ENCODE data around the gene TBC1D8.
"Not testable (repeated sequence)": the region's sequence is repeated elsewhere in the genome, so short reads cannot be mapped to it uniquely, and the experiment has no call there.

The TBC1D8 gene

GRCh38 chr2:101087638-101088037 is 63.5 kb downstream of the TBC1D8 start:
- H3K4me3 ChIP-seq (ENCODE audit: low read length), result no peak overlapping the region
- no peak for DNase-seq (ENCODE audit: low read depth, low spot score)

DNA sequence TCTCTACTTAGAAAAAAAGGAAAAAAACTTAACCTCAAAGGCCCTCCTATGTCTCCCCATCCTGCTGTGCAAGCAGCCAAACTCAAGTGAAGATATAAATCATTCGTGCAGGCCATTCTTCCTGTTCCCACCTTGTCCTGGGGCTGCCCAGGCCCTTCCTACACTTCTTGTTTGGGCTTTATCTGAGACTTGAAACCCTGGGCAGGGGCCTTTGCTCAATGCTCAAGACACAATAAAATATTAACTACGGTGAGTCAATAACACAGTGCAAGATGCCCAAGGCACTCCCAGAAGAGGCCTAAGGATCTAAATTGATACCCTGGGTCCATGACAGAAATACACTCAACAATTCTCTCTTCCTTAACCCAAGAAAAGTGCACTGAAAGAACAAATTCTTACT is 67.6 kb downstream of the TBC1D8 start:
- no peak overlapping the region for H3K4me3 ChIP-seq (ENCODE audit: low read length)
- DNase-seq (ENCODE audit: low read depth, low spot score), result no peak

DNA sequence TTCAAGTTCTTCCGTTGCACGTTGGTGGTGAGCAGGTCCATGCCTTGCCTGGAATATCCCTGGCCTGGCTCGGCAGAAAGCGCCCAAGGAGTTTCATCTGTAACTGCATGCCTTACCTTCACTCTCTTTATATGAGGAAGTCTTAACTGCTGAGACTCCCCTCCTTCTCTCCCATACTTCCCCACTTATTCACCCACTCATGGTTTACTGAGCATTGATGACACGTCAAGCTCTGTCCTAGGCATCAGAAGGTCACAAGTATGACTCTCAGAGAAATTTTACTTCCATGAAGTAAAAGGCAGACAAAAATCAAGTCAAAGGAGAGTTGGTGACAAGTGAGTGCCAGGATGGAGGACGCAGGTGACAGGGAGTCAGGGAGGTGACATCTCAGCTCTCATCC is 68.2 kb downstream of the TBC1D8 start:
- H3K4me3 ChIP-seq (ENCODE audit: low read length), result no peak overlapping the region
- DNase-seq (ENCODE audit: low read depth, low spot score), result no peak

DNA sequence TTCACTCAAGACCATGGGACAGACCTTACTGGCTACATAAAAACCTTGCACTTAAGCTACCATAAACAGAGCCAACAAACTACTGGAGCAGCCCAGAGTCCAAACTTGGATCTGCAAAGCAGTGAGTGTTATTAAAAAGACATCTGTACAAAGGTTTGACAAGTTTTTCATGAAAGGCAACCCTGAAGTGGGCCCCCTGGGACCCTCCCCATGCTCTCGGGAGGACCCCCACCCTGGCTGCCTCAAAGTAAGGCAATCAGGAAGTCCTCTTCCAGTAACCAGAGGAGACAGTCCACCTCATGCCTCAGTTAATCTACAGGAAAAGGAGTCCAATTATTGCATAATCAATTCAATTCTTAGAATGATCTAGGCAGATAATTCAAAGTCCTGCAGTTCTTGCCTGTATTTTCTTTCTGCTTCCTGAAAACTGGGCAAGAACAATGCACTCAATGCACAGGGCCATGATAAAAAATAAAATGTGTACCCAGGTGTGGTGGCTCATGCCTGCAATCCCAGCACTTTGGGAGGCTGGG is 69.7 kb downstream of the TBC1D8 start:
- DNase-seq (ENCODE audit: low read depth, low spot score), result no peak
- no peak overlapping the region for H3K4me3 ChIP-seq (ENCODE audit: low read length)

- DNase-seq (ENCODE audit: low read depth, low spot score), result no peak
- no peak overlapping the region for H3K4me3 ChIP-seq (ENCODE audit: low read length)
These were observed 70.7 kb downstream of the TBC1D8 start for GRCh38 chr2:101080211-101081068.

- no peak overlapping the region for H3K4me3 ChIP-seq (ENCODE audit: low read length)
- DNase-seq (ENCODE audit: low read depth, low spot score), result no peak
These were observed 74.6 kb downstream of the TBC1D8 start for GRCh38 chr2:101076581-101076980.

DNA sequence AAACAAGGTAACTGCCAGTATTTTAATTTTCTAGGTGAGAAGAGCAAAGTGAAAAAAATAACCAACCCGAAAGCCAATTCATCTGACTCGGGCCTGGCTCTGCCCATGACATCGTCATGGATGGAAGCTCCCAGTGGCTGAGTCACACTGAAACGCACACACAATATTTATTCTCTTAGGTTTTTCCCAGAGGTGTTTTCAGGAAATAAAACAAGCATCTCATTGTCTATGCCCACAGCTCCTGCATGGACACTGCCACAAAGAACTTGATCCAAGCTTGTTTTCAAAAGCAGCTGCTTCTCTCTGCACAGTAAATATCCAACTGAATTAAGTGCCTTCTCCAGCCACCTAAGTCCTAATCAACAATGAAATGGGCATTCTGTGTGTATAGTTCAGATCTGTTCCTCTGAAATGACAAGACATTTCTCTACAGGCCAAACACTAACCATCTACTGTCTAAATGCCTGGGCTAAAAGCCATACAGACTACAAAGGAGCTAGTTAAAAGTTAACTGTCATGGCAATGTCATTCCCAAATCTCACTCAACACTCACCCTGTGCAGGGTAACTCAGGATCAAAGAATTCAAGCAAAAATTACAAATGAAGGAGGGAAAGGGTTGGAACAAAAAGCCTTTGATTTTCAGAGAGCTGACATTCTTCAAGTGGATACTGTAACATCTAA is 86.2 kb downstream of the TBC1D8 start:
- no peak overlapping the region for H3K4me3 ChIP-seq (ENCODE audit: low read length)

DNA sequence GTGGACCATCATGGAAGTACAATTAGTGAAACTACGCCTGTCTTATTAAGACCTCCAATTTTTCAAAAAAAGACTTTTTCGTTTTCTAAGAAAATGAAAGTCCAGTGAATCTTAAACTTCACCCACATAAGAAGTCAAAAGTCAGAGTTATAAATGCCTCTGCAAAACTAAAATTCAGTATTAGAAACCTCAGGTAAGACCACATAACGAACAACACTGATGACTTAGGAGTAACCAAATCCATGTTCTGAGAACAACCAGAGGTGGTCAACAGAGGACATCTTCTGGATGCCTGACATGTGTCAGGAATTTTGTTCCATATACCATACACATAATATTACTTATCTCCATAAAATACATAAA is 86.7 kb downstream of the TBC1D8 start:
- no peak overlapping the region for H3K4me3 ChIP-seq (ENCODE audit: low read length)

More for the DNA sequence above, 86.2 kb downstream of the TBC1D8 start:
- DNase-seq (ENCODE audit: low read depth, low spot score), result no peak

DNA sequence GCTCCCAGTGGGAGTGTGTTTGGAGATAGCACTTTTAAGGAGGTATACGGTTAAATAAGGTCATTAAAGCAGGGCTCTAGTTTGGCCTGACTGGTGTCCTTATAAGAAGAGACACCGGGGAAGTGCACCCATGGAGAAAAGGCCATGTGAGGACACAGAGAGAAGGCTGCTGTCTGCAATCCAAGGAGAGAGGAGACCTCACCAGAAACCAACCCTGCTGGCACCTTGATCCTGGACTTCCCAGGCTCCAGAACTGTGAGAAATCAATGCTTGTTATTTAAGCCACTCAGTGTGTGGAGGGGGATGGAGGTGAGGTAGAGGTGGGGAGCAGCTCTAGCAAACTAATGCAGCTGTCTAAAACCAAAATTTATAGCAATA is 87.1 kb downstream of the TBC1D8 start:
- H3K4me3 ChIP-seq (ENCODE audit: low read length), result no peak overlapping the region
- DNase-seq (ENCODE audit: low read depth, low spot score), result no peak

More for the DNA sequence above, 86.7 kb downstream of the TBC1D8 start:
- no peak for DNase-seq (ENCODE audit: low read depth, low spot score)

- H3K4me3 ChIP-seq (ENCODE audit: low read length), result no peak overlapping the region
- no peak for DNase-seq (ENCODE audit: low read depth, low spot score)
These were observed 87.6 kb downstream of the TBC1D8 start for GRCh38 chr2:101063352-101064124.

- H3K4me3 ChIP-seq (ENCODE audit: low read length), result no peak overlapping the region
- DNase-seq (ENCODE audit: low read depth, low spot score), result no peak
These were observed 92.8 kb downstream of the TBC1D8 start for GRCh38 chr2:101058386-101058785.

- no peak for DNase-seq (ENCODE audit: low read depth, low spot score)
- no peak overlapping the region for H3K4me3 ChIP-seq (ENCODE audit: low read length)
These were observed 93.9 kb downstream of the TBC1D8 start for GRCh38 chr2:101057051-101057933.

GRCh38 chr2:101053117-101053516 is 98.1 kb downstream of the TBC1D8 start:
- DNase-seq (ENCODE audit: low read depth, low spot score), result no peak
- no peak overlapping the region for H3K4me3 ChIP-seq (ENCODE audit: low read length)

- no peak for DNase-seq (ENCODE audit: low read depth, low spot score)
- H3K4me3 ChIP-seq (ENCODE audit: low read length), result no peak overlapping the region
These were observed 99.0 kb downstream of the TBC1D8 start for GRCh38 chr2:101052147-101052546.

- H3K4me3 ChIP-seq (ENCODE audit: low read length); DNase-seq (ENCODE audit: low read depth, low spot score): not testable (repeated sequence)
These were observed 100.3 kb downstream of the TBC1D8 start for GRCh38 chr2:101050886-101051285.

- DNase-seq (ENCODE audit: low read depth, low spot score), result no peak
- no peak overlapping the region for H3K4me3 ChIP-seq (ENCODE audit: low read length)
These were observed 102.4 kb downstream of the TBC1D8 start for GRCh38 chr2:101048756-101049155.

- no peak for DNase-seq (ENCODE audit: low read depth, low spot score)
- H3K4me3 ChIP-seq (ENCODE audit: low read length), result no peak overlapping the region
These were observed 103.4 kb downstream of the TBC1D8 start for GRCh38 chr2:101047774-101048173.

GRCh38 chr2:101047075-101047766 is 104.0 kb downstream of the TBC1D8 start:
- no peak overlapping the region for H3K4me3 ChIP-seq (ENCODE audit: low read length)
- DNase-seq (ENCODE audit: low read depth, low spot score), result no peak

Measured in Jurkat, Clone E6-1 (cell line).